Activated gamma-delta T cell treated with anti-CD3 and anti-CD28 coated beads, Interleukin-2, amount 50 U/mL, for 16 hours (primary cell): ENCODE data around the gene SUFU.

Experiments used
- DNase-seq: peaks from one replicate; pipeline ENCODE4 v3.0.0-alpha.2; 2020; ENCODE audit warnings: low read depth

SUFU gene

GRCh38 chr10:102552533-102552932 is 48.8 kb downstream of the SUFU start:
- DNase-seq = no peak

GRCh38 chr10:102553771-102554170 is 50.0 kb downstream of the SUFU start:
- no peak for DNase-seq

GRCh38 chr10:102554531-102554930 is 50.8 kb downstream of the SUFU start:
- DNase-seq = no peak

- DNase-seq = no peak
Observed at GRCh38 chr10:102555781-102556328, 52.1 kb downstream of the SUFU start.

DNA sequence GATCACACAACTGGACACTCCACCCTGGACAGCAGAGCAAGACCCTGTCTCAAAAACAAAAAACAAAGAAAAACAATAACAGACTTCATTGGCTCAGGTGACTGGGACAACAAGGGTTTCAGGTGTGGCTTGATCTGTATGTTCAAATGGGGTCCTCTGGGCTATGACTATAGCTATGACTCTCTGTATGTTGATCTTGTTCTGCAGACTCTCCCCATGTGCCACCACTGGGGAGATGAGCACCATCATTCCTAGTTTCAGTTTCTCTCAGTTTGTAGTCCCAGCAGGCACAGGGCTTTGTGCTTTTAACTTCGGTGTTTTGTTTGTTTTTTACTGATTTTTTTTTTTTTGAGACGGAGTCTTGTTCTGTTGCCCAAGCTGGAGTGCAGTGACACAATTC is 53.8 kb downstream of the SUFU start:
- no peak for DNase-seq

- no peak for DNase-seq
Observed at GRCh38 chr10:102559764-102560163, 56.0 kb downstream of the SUFU start.

DNA sequence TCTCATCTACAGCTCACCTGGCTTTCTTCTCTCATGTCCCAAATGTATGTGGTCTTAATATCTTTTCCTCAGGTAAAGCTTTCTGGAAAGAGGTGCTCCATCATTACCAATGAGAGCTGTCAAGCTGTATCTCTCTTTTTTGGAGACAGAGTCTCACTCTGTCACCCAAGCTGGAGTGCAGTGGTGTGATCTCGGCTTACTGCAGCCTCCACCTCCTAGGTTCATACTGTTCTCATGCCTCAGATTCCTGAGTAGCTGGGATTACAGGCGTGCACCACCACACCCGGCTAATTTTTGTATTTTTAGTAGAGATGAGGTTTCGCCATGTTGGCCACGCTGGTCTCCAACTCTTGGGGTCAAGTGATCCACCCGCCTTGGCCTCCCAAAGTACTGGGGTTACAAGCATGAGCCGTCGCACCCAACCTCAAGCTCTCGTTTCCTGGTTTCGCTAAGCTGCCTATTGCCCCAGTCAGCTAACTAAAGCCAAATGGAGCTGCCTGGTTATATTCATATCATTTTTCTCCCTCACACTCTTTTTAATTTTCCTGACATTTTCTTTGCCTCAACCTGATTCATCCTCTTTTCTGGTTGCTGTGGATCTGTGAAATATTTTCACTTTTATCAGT is 60.5 kb downstream of the SUFU start:
- DNase-seq = no peak

GRCh38 chr10:102565793-102566192 is 62.0 kb downstream of the SUFU start:
- DNase-seq = no peak

GRCh38 chr10:102578782-102579181 is 75.0 kb downstream of the SUFU start:
- DNase-seq = no peak

DNA sequence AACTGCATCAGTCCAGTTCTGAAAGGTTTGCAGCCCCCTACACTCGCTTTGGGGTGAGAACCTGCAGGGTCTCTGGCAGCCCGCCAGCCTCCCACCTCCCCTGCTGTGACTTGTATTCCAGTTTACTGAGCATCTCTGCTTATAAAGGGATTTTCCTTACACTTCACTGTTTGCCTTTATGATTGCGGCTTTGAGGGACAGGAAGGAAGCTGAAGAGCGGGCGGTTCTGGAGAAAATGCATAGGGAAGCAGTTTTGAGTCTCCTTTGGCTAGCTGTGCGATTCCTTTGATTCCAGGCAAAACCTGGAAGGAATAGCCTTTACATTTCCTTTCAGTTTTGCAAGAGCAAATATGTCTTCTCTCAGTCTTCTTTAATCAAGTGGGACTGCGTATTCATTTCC is 75.6 kb downstream of the SUFU start:
- no peak for DNase-seq

DNA sequence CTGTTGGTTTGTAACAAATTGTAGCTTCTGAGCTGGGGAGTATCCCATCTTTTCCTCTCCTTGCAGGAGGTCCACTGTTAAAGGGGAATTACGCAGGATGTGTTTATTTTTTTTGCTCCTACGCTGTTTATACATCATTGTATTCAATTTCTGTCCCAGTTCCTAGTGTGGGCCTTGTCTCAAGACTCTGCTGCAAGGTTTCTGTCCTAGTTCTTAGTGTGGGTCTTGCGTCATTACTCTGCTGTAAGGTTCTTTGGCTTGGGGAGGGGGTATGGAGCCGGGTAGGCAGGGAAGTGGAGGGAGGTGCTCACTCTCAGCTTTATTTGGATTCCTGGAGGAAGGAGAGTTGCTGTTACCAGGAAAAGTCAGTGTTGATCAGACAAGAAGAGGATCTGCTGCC is 76.5 kb downstream of the SUFU start:
- DNase-seq = no peak

DNA sequence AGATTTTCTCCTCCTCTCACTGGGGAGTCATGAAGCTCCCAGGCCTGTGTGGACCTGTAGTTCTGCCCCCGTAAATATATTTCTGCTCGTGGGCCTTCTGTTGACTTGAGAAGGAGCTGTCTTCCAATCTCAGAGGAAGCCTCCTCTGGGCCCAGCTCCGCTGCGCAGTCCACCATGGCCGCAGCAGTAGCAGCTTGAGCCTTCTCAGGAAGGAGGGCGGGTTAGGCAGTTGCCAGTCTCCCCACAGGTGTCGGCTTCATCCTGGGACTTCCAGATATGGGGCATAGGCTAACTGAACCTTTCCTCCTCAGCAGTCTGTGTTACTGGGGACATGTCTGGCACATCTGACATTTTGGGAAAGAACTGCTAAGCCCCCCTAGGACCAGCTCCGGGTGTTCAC is 77.6 kb downstream of the SUFU start:
- no peak for DNase-seq

DNA sequence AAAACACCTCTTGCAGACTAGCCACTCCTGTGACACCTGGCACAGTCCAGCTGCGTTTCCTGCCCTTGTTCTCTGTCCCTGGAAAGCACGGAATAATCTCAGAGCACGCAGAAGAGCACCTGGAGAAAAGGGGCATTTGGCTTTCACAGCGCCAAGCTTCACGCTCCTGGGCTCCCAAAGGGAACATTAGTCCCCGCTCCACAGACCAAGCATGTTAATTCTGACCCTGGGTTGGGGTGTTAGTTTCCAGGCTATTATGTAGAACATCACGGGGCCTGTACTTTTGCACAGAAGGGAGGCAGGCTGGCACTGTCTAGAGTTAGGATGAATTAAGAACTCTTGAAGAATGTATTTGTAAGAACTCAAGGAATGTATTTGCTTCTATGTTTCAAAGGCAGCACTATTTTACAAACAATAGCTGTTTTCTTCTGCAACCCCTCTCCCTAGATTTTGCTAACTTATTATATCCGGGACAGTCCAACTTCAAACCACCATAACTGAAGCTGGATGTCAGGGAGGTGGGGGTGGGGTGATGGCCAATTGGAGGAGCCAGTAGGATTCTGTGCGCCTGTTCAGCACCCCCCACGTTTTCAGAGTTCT is 78.3 kb downstream of the SUFU start:
- no peak for DNase-seq

GRCh38 chr10:102583435-102584417 is 80.0 kb downstream of the SUFU start:
- DNase-seq = peak; percentile 75

DNA sequence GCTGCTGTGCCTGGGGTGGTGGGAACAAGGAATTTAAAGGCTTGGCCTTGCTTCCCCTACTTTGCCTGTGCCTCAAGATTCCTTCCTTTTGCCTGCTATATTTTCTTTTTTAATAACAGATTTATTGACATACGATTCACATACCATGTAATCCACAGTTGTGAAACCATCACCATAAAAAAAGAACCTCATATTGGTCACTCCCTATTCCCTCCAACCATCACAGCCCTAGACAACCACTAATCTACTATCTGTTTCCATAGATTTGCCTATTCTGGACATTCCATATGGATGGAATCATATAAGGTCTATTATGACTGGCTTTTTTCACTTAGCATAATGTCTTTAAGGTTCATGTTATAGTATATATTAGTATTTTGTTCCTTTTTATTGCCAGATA is 81.3 kb downstream of the SUFU start:
- DNase-seq = no peak

DNA sequence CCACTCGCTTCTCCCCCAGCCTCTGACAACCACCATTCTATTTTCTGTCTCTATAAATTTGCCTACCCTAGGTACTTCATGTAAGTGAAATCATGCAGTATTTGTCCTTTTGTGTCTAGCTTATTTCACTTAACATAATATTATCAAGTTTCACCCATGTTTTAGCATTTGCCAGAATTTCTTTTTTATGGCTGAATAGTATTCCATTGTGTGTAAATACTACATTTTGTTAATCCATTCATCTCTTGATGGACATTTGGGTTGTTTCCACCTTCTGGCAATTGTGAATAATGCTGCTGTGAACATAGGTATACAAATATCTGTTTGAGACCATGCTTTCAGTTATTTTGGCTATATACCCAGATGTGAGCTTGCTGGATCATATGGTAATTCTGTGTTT is 83.1 kb downstream of the SUFU start:
- DNase-seq = no peak

DNA sequence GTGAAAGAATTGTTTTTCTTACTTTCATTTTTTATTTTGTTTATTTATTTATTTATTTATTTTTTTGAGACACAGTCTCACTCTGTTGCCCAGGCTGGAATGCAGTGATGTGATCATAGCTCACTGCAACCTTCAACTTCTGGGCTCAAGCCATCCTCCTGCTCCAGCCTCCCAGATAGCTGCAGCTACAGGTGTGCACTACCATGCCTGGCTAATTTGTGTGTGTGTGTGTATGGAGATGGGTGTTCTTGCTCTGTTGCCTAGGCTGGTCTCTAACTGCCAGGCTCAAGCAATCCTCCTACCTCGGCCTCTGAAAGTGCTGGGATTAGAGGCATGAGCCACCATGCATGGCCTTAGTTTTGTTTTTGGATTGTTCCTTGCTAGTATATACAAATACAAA is 85.1 kb downstream of the SUFU start:
- DNase-seq = no peak

GRCh38 chr10:102593074-102593803 is 89.5 kb downstream of the SUFU start:
- DNase-seq = no peak

DNA sequence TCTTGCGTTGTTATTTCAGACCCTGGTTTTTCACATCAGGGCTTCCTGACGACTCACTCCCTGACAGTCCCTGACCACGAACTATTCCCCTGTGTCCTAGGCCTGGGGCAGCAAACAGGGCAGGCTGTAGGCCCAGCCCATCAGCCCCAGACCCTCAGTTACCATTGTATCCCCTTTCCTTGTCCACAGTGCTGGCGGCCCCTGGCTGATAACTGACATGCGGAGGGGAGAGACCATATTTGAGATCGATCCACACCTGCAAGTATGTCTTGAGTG is 90.0 kb downstream of the SUFU start:
- no peak for DNase-seq

DNA sequence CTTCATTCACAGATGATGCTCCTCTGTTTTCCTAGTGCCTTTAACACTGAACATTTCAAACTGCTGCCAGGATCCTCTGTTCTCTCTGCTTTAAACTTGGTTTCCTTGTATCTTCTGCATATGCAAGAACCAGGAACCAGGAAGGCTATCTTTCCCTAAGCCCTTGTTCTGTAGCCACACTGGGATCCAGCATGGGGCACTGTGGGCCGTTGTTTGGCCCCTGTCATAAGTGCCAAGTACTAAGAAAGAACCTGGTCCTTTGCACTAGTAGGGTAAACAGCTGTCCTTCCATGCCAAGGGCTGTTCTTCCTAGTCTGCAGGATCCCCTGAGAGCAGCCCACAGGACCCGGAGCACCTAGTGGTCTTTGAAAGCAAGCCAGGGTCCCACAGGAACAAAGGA is 91.5 kb downstream of the SUFU start:
- no peak for DNase-seq

- no peak for DNase-seq
Observed at GRCh38 chr10:102595897-102596296, 92.1 kb downstream of the SUFU start.

- no peak for DNase-seq
Observed at GRCh38 chr10:102596506-102596971, 92.8 kb downstream of the SUFU start.
